Omental fat pad (tissue), 4 donors: Measurements from ENCODE around the gene TTC27. TPM values are rescaled to one million over a fixed set of nuclear protein-coding genes. Genes with fewer than 3 reads are reported as not detected.

Experiments used
- ATAC-seq: fragments of 150-250 bp; one replicate; pipeline ENCODE4 v1.9.1; 2016; ENCODE audit warnings: mild to moderate bottlenecking, moderate library complexity; ENCODE audit not compliant: low FRiP score
- DNase-seq: peaks from one replicate; pipeline ENCODE4 v3.0.0-alpha.2; 2019; ENCODE audit warnings: low spot score
- total RNA-seq, 4 donors: library from RNA; depleted of rRNA; stranded (reverse); fragments of >200 nt; gene quantifications; one replicate each; pipeline ENCODE4 v1.1.0, GENCODE V29; 2016
- TF ChIP-seq, protein P1 (sequence below), 3 donors: fragments of 450-650 bp; IDR thresholded peaks; one replicate each; pipeline ENCODE4 v1.5.1; 2016 to 2017; ENCODE audit warnings: antibody characterized with exemption in 3 of 3, mild to moderate bottlenecking in 3 of 3, moderate library complexity in 2 of 3

The TTC27 gene
- total RNA-seq, 4 donors from 2014 or later = 13.9 to 21.8 (median 15.2) TPM

GRCh38 chr2:32777714-32778113 is 149.9 kb downstream of the TTC27 start:
- ATAC-seq (no peak), DNase-seq (no peak)
- TF ChIP-seq, protein P1, sequence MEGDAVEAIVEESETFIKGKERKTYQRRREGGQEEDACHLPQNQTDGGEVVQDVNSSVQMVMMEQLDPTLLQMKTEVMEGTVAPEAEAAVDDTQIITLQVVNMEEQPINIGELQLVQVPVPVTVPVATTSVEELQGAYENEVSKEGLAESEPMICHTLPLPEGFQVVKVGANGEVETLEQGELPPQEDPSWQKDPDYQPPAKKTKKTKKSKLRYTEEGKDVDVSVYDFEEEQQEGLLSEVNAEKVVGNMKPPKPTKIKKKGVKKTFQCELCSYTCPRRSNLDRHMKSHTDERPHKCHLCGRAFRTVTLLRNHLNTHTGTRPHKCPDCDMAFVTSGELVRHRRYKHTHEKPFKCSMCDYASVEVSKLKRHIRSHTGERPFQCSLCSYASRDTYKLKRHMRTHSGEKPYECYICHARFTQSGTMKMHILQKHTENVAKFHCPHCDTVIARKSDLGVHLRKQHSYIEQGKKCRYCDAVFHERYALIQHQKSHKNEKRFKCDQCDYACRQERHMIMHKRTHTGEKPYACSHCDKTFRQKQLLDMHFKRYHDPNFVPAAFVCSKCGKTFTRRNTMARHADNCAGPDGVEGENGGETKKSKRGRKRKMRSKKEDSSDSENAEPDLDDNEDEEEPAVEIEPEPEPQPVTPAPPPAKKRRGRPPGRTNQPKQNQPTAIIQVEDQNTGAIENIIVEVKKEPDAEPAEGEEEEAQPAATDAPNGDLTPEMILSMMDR (IDR thresholded peaks at IDR 0.05) = no peak

DNA sequence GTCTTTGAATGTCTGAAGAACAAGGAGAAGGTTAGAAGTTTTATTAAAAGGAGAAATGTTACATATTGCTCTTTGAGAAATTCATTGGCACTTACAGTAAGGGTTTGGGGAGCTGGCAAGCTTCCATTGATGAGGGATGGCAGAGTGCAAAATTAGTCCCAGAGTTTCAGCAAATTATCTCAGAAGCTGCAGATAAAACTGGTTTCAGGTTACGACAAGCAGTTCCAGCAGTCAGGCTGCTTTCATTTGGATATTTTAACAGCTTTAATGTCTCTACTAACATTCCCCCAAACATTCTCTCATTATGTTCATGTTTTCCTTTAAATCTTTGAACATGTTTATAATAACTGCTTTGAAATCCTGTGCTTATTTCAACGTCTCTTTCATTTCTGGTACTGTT is 153.1 kb downstream of the TTC27 start:
- ATAC-seq (no peak), DNase-seq (no peak)
- TF ChIP-seq, protein P1 (IDR thresholded peaks at IDR 0.05) = no peak

DNA sequence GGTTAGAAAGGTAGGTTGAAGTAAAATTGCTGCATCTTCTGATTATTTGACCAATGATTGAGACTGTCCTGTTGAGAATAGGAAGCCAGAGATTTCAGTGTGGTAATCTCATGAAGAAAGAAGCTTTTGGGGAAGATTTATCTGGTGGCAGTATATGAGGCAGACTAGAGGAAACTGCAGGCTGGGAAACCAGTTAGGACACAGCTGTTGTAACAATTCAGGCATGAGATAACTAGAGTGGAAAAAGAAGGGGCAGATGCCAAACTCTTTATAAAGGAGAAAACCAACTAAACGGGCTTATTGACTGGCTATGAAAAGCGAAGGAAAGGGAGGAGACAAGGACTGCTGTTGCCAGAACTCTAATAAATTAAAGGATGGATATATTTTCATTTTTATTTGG is 155.6 kb downstream of the TTC27 start:
- no peak for DNase-seq
- no peak for ATAC-seq
- TF ChIP-seq, protein P1 (IDR thresholded peaks at IDR 0.05) = no peak

- no peak for ATAC-seq
- TF ChIP-seq, protein P1 (IDR thresholded peaks at IDR 0.05) = no peak
- no peak for DNase-seq
Observed at GRCh38 chr2:32783933-32784332, 156.1 kb downstream of the TTC27 start.

- TF ChIP-seq, protein P1 (IDR thresholded peaks at IDR 0.05) = no peak
- DNase-seq (no peak), ATAC-seq (no peak)
Observed at GRCh38 chr2:32787207-32787606, 159.4 kb downstream of the TTC27 start.

DNA sequence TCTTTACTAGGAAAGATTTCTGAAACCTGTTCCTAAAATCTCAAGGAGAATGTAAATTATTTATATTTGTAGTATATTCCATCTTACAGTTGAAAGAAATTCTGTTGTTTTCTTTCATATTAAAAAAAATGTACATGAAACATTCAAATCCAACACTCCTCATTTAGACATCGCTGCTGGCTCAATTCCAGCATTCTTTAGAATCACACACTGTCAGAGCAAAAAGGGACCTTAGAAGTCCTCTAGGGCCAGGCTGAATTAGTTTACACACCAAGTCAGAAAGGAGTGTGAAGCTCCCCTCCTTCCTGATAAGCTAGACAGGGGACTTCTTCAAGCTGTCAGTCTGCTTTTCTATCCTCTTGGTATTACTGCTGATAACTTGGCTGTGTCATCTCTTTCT is 160.3 kb downstream of the TTC27 start:
- DNase-seq = no peak
- ATAC-seq = no peak
- TF ChIP-seq, protein P1 (IDR thresholded peaks at IDR 0.05) = no peak

DNA sequence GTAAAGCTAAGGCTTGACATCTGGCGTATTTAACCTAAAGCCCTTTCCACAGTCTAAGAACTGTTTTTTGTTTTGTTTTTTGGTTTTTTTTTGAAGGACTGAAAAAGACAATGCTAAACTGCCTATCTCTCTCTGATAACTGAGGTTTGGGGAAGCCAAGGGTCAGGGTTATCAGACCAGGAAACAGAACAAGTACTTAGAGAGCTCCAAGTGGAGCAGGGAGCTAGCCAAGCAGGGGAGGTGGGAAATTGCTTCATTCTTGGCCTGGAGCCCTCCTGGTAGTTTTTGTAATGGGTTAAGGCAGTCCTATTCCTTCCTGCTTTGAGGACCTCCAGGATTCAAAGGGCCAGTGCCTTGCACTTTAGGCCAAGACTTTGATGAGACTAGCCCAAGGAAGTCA is 164.6 kb downstream of the TTC27 start:
- TF ChIP-seq, protein P1 (IDR thresholded peaks at IDR 0.05) = no peak
- ATAC-seq (no peak), DNase-seq (no peak)
